ENCODE results near the gene SPTBN4. TPM values are rescaled to one million over a fixed set of nuclear protein-coding genes. Genes with fewer than 3 reads are reported as not detected.
"Not testable (repeated sequence)": the region's sequence is repeated elsewhere in the genome, so short reads cannot be mapped to it uniquely, and the experiment has no call there.

The SPTBN4 gene
- total RNA-seq, 1 donor from 2014 or later: 0.41 TPM

DNA sequence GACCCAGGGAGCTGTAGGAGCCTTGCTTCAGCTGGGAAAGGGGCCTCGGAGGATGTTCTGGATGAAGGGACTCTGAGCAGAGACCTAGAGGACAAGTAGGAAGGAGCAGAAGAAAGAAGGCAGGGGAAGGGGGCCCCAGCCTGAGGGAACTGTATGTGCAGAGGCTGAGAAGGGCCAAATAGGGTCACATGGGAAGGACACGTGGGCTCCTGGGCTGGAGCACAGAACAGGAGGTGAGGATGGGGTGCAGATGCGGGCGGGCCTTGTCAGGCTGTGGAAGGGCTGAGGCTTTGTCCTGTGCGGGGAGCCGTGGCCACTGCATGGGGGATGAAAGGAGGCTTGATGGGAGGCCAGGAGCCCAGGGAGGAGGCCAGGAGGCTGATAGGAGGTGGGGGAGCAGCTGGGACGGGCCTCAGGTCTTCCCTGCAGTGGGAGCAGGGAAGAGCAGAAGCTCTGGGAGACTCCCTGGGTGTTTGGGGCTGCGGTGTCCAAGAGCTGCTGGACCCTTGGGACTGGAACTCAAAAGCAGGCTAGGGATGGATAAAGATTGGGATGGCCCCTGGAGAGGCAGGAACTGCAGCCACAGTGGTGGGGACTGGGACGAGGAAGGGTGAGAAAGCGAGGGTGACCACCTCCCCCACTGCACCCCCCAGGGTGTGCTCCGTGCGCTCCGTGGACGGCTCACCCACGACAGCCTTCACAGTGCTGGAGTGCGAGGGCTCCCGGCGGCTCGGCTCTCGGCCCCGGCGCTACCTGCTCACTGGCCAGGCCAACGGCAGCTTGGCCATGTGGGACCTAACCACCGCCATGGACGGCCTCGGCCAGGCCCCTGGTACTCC lies 123.0 kb downstream of the SPTBN4 start:
- H3K27me3 ChIP-seq (ENCODE audit: insufficient read depth, low read length): no peaks in the 10 kb centered on the region
- H3K4me2 ChIP-seq (ENCODE audit: low read length): no peak overlapping the region
- no peak overlapping the region for H3K4me3 Mint-ChIP-seq (ENCODE audit: unreplicated experiment)
- H3K9me3 Mint-ChIP-seq (ENCODE audit: unreplicated experiment): no peaks in the 10 kb centered on the region
- no peak overlapping the region for H3K9ac ChIP-seq (ENCODE audit: low read length)
- no peaks in the 10 kb centered on the region for H3K36me3 ChIP-seq (ENCODE audit: insufficient read depth, low read length)
- no peak overlapping the region for H2AFZ ChIP-seq (ENCODE audit: low read depth, low read length)
- no peak overlapping the region for H3K27ac Mint-ChIP-seq (ENCODE audit: unreplicated experiment)
- no peaks in the 10 kb centered on the region for H3K9me3 ChIP-seq (ENCODE audit: insufficient read depth, low read depth, low read length)
- no peaks in the 10 kb centered on the region for H3K79me2 ChIP-seq (ENCODE audit: insufficient read depth, low read length)
- H3K27ac ChIP-seq (ENCODE audit: low read depth, low read length): no peak overlapping the region
- H3K4me1 Mint-ChIP-seq (ENCODE audit: low read depth, unreplicated experiment): peaks cover 18% of the 10 kb centered on the region
- H3K4me1 ChIP-seq (ENCODE audit: insufficient read depth, low read length): peaks cover 26% of the 10 kb centered on the region
- peaks cover 25% of the 10 kb centered on the region for H3K36me3 Mint-ChIP-seq (ENCODE audit: low read depth, unreplicated experiment)
- FAIRE-seq (no peak), DNase-seq (ENCODE audit: low read depth) (no peak)
- no peak overlapping the region for H3K4me3 ChIP-seq (ENCODE audit: insufficient read depth, low read depth, low read length)
- H3K27me3 Mint-ChIP-seq (ENCODE audit: low read depth, unreplicated experiment): no peaks in the 10 kb centered on the region
- no peak for TF ChIP-seq EZH2 (IDR thresholded peaks at IDR 0.05; ENCODE audit: insufficient read depth, low read length)
- TF ChIP-seq, protein P1, sequence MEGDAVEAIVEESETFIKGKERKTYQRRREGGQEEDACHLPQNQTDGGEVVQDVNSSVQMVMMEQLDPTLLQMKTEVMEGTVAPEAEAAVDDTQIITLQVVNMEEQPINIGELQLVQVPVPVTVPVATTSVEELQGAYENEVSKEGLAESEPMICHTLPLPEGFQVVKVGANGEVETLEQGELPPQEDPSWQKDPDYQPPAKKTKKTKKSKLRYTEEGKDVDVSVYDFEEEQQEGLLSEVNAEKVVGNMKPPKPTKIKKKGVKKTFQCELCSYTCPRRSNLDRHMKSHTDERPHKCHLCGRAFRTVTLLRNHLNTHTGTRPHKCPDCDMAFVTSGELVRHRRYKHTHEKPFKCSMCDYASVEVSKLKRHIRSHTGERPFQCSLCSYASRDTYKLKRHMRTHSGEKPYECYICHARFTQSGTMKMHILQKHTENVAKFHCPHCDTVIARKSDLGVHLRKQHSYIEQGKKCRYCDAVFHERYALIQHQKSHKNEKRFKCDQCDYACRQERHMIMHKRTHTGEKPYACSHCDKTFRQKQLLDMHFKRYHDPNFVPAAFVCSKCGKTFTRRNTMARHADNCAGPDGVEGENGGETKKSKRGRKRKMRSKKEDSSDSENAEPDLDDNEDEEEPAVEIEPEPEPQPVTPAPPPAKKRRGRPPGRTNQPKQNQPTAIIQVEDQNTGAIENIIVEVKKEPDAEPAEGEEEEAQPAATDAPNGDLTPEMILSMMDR (IDR thresholded peaks at IDR 0.05; ENCODE audit: insufficient read depth, low read depth, low read length): no peak
- no peaks in the 10 kb centered on the region for H4K20me1 ChIP-seq (ENCODE audit: insufficient read depth, low read length)

DNA sequence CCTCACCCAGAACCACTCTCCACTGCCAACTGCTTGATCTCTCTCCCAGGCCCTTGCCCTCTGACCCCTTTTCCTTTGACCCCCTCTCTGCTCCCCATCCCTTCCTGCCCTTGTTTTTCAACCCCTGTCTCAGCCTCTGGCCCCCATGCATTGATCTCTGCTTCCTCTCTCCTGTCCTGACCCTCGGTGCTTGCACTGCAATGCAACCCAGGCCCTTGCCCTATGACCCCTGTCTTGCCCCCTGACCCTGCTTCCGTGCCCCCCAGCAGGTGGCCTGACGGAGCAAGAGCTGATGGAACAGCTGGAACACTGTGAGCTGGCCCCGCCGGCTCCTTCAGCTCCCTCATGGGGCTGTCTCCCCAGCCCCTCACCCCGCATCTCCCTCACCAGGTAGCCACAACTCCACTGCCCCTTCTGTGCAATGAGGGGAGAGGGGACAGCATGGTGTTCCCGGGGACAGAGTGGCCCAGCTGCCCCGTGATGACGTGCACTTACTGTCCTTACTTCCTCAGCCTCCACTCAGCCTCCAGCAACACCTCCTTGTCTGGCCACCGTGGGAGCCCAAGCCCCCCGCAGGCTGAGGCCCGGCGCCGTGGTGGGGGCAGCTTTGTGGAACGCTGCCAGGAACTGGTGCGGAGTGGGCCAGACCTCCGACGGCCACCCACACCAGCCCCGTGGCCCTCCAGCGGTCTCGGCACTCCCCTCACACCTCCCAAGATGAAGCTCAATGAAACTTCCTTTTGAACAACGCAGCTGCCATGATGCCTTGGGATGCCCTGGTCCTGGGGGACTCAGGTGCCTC lies 123.9 kb downstream of the SPTBN4 start:
- peaks cover 21% of the 10 kb centered on the region for H3K4me1 Mint-ChIP-seq (ENCODE audit: low read depth, unreplicated experiment)
- peaks cover 22% of the 10 kb centered on the region for H3K4me1 ChIP-seq (ENCODE audit: insufficient read depth, low read length)
- no peaks in the 10 kb centered on the region for H3K9me3 ChIP-seq (ENCODE audit: insufficient read depth, low read depth, low read length)
- H3K27me3 ChIP-seq (ENCODE audit: insufficient read depth, low read length): no peaks in the 10 kb centered on the region
- no peak for DNase-seq (ENCODE audit: low read depth)
- no peak for TF ChIP-seq EZH2 (IDR thresholded peaks at IDR 0.05; ENCODE audit: insufficient read depth, low read length)
- TF ChIP-seq, protein P1 (IDR thresholded peaks at IDR 0.05; ENCODE audit: insufficient read depth, low read depth, low read length): no peak
- no peaks in the 10 kb centered on the region for H3K27me3 Mint-ChIP-seq (ENCODE audit: low read depth, unreplicated experiment)
- no peak overlapping the region for H3K4me3 Mint-ChIP-seq (ENCODE audit: unreplicated experiment)
- H3K4me3 ChIP-seq (ENCODE audit: insufficient read depth, low read depth, low read length): no peak overlapping the region
- no peaks in the 10 kb centered on the region for H3K36me3 ChIP-seq (ENCODE audit: insufficient read depth, low read length)
- no peak overlapping the region for H2AFZ ChIP-seq (ENCODE audit: low read depth, low read length)
- FAIRE-seq: no peak
- H3K9me3 Mint-ChIP-seq (ENCODE audit: unreplicated experiment): no peaks in the 10 kb centered on the region
- no peaks in the 10 kb centered on the region for H3K79me2 ChIP-seq (ENCODE audit: insufficient read depth, low read length)
- H3K36me3 Mint-ChIP-seq (ENCODE audit: low read depth, unreplicated experiment): peaks cover 25% of the 10 kb centered on the region
- no peaks in the 10 kb centered on the region for H4K20me1 ChIP-seq (ENCODE audit: insufficient read depth, low read length)
- no peak overlapping the region for H3K4me2 ChIP-seq (ENCODE audit: low read length)
- peak overlapping the region; percentile 75 for H3K27ac Mint-ChIP-seq (ENCODE audit: unreplicated experiment)
- no peak overlapping the region for H3K27ac ChIP-seq (ENCODE audit: low read depth, low read length)
- no peak overlapping the region for H3K9ac ChIP-seq (ENCODE audit: low read length)

DNA sequence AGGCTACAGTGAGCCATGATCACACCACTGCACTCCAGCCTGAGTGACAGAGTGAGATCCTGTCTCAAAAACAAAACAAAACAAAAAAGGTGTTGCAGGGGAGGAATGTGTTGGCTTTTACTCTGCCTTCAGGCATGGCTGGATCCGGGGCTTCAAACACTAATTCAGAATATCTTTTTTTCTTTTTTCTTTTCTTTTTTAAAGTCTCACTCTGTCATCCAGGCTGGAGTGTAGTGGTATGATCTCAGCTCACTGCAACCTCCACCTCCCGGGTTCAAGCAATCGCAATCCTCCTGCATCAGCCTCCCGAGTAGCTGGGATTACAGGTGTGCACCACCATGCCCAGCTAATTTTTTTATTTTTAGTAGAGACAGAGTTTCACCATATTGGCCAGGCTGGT lies 124.9 kb downstream of the SPTBN4 start:
- H3K4me1 ChIP-seq (ENCODE audit: insufficient read depth, low read length): peaks cover 20% of the 10 kb centered on the region
- H3K4me3 ChIP-seq (ENCODE audit: insufficient read depth, low read depth, low read length); H3K9me3 ChIP-seq (ENCODE audit: insufficient read depth, low read depth, low read length); H3K27me3 Mint-ChIP-seq (ENCODE audit: low read depth, unreplicated experiment); H3K27me3 ChIP-seq (ENCODE audit: insufficient read depth, low read length); FAIRE-seq; H3K36me3 ChIP-seq (ENCODE audit: insufficient read depth, low read length); H4K20me1 ChIP-seq (ENCODE audit: insufficient read depth, low read length); H3K9ac ChIP-seq (ENCODE audit: low read length); H2AFZ ChIP-seq (ENCODE audit: low read depth, low read length); DNase-seq (ENCODE audit: low read depth); H3K4me2 ChIP-seq (ENCODE audit: low read length); H3K4me3 Mint-ChIP-seq (ENCODE audit: unreplicated experiment); H3K27ac ChIP-seq (ENCODE audit: low read depth, low read length); H3K79me2 ChIP-seq (ENCODE audit: insufficient read depth, low read length); H3K9me3 Mint-ChIP-seq (ENCODE audit: unreplicated experiment): not testable (repeated sequence)
- H3K27ac Mint-ChIP-seq (ENCODE audit: unreplicated experiment): peak overlapping the region; percentile 72
- peaks cover 19% of the 10 kb centered on the region for H3K36me3 Mint-ChIP-seq (ENCODE audit: low read depth, unreplicated experiment)
- peaks cover 18% of the 10 kb centered on the region for H3K4me1 Mint-ChIP-seq (ENCODE audit: low read depth, unreplicated experiment)

All from astrocyte (in vitro differentiated cells and primary cell).